Muscle layer of colon (tissue), 2 donors: ENCODE results near the gene PLA2G4A.

Experiments
- H3K27ac ChIP-seq: one replicate; pipeline ENCODE4 v1.7.0; 2013; ENCODE audit warnings: low read depth, mild to moderate bottlenecking, low read length, moderate library complexity
- H3K27me3 ChIP-seq, 2 donors: one replicate each; pipeline ENCODE4 v1.7.0; 2013; ENCODE audit warnings: low read length in 2 of 2, mild to moderate bottlenecking in 2 of 2; ENCODE audit not compliant: insufficient read depth in 2 of 2, control insufficient read depth in 1 of 2
- H3K36me3 ChIP-seq: one replicate; pipeline ENCODE4 v1.7.0; 2013; ENCODE audit warnings: mild to moderate bottlenecking, low read length; ENCODE audit not compliant: insufficient read depth
- H3K4me1 ChIP-seq: one replicate; pipeline ENCODE4 v1.7.0; 2013; ENCODE audit warnings: mild to moderate bottlenecking, low read length; ENCODE audit not compliant: insufficient read depth
- H3K4me3 ChIP-seq, 2 donors: one replicate each; pipeline ENCODE4 v1.7.0; 2013; ENCODE audit warnings: low read length in 2 of 2, low read depth in 1 of 2, mild to moderate bottlenecking in 1 of 2, moderate library complexity in 1 of 2
- H3K9ac ChIP-seq: one replicate; pipeline ENCODE4 v1.7.0; 2013; ENCODE audit warnings: low read length
- H3K9me3 ChIP-seq: one replicate; pipeline ENCODE4 v1.7.0; 2013; ENCODE audit warnings: mild to moderate bottlenecking, low read length
- donor health status: abdominal sarcoma.
- donor health status: Adenocarcinoma of cecum.

The PLA2G4A gene

DNA sequence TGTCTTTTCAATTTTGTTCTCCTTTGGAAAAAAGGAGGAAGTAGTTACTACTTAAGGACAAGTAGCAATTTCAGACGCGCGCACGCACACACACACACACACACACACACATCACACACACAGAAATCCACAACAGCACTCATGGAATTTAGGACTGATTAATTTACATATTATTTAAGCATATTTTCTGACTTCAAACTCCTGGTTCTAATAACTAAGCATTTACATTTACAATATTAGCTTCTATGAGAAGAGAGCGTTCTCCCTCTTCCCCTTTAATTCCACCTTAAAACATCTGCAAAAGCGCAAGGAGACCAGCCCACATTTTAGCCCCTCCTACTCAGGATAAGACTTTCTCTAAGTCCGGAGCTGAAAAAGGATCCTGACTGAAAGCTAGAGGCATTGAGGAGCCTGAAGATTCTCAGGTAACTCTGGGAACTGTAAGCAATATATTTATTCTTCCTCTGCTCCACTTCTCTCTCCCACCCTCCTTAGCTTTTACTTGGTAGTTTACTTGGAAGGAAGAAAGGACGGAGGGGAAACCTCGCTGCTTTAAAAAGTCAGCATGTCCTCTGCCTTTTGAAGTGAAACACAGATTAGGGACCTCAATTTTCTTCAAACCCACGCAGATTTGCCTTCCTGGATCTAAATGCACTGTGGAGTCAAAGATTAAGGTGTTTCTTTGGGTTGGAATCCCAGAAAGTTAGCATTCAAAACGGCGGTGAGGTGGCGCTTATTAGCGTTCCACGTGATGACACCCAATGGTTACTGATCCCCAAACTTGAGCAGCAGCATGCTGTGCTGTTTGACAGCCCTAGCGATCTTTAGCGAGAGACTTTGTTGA is at the start of gene PLA2G4A:
TSS of gene PLA2G4A (plus strand) at position 339 of the 844 bp plus-strand sequence. CDS start 25,406 bp downstream, outside the sequence.
- peaks cover 19% of the 10 kb centered on the region for H3K4me1 ChIP-seq
- peak within 1 kb of the TSS; percentile 43 for H3K27ac ChIP-seq
- peak within 1 kb of the TSS; percentile 75 to 95 for H3K4me3 ChIP-seq
- no peaks in the 10 kb centered on the region for H3K27me3 ChIP-seq
- H3K9me3 ChIP-seq: no peaks in the 10 kb centered on the region
- no peaks in the 10 kb centered on the region for H3K36me3 ChIP-seq
- H3K9ac ChIP-seq: peak within 1 kb of the TSS; percentile 82

DNA sequence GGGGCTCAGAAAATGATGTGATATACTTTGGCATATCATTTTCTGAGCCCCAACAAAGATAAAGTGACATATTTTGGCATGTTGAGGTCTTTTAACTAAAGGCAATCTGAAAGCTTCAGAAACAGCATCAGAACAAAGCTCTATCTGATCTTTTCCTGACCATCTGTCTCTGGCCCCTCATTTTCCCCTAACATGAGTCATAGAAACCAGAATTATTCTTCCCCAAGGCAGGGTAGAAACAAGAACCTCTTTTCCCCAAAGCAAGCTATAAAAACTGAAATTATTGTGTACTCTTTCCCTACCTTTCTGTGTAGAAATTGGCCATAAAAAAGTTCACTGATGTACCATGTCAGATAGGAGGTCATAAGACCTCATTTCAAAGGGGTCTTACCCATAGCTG is 48.7 kb upstream of the PLA2G4A start:
- H3K4me3 ChIP-seq: no peak overlapping the region
- no peaks in the 10 kb centered on the region for H3K27me3 ChIP-seq
- H3K36me3 ChIP-seq: no peaks in the 10 kb centered on the region

GRCh38 chr1:186781730-186782129 is 47.0 kb upstream of the PLA2G4A start:
- no peak overlapping the region for H3K27ac ChIP-seq
- no peaks in the 10 kb centered on the region for H3K9me3 ChIP-seq

More for the DNA sequence above, 48.7 kb upstream of the PLA2G4A start:
- Histone ChIP-seq H3K9ac (no peak overlapping the region), H3K9me3 (no peaks in the 10 kb centered on the region), H3K27ac (no peak overlapping the region), H3K4me1 (peaks cover under 1% of the 10 kb centered on the region)

DNA sequence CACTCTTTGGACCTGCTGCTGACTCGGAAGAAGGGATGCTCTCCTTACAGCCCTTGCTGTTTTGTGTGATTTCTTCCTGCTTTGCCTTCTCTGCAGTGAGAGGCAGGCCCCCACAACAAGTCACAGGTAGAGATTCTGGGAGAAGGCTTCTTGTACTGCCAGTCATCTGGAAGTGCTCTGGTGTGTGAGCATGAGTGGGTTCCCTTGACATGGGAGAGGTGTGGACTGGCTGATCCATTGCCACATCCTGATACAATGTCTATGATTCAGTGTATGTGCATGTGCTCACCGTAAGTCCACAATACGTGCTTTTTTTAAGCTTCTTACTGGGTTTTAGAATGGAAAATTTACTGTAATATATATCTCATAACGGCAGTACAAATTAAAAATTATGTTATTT is 46.0 kb upstream of the PLA2G4A start:
- Histone ChIP-seq H3K27me3 (no peaks in the 10 kb centered on the region), H3K27ac (peak overlapping the region; percentile 29), H3K36me3 (no peaks in the 10 kb centered on the region), H3K4me1 (no peaks in the 10 kb centered on the region), H3K9ac (no peak overlapping the region), H3K4me3 (no peak overlapping the region), H3K9me3 (no peaks in the 10 kb centered on the region)

More at GRCh38 chr1:186781730-186782129, 47.0 kb upstream of the PLA2G4A start:
- Histone ChIP-seq H3K9ac (no peak overlapping the region), H3K27me3 (no peaks in the 10 kb centered on the region), H3K4me1 (no peaks in the 10 kb centered on the region), H3K36me3 (no peaks in the 10 kb centered on the region), H3K4me3 (no peak overlapping the region)

- Histone ChIP-seq H3K9ac (no peak overlapping the region), H3K27ac (no peak overlapping the region)
Measured at GRCh38 chr1:186783193-186783592, 45.6 kb upstream of the PLA2G4A start.

GRCh38 chr1:186785503-186785902 is 43.2 kb upstream of the PLA2G4A start:
- no peaks in the 10 kb centered on the region for H3K36me3 ChIP-seq
- H3K4me3 ChIP-seq: no peak overlapping the region
- H3K27me3 ChIP-seq: no peaks in the 10 kb centered on the region
- no peak overlapping the region for H3K27ac ChIP-seq
- no peak overlapping the region for H3K9ac ChIP-seq
- no peaks in the 10 kb centered on the region for H3K9me3 ChIP-seq
- no peaks in the 10 kb centered on the region for H3K4me1 ChIP-seq

More at GRCh38 chr1:186783193-186783592, 45.6 kb upstream of the PLA2G4A start:
- no peak overlapping the region for H3K4me3 ChIP-seq
- no peaks in the 10 kb centered on the region for H3K4me1 ChIP-seq
- no peaks in the 10 kb centered on the region for H3K36me3 ChIP-seq
- H3K27me3 ChIP-seq: no peaks in the 10 kb centered on the region
- no peaks in the 10 kb centered on the region for H3K9me3 ChIP-seq

DNA sequence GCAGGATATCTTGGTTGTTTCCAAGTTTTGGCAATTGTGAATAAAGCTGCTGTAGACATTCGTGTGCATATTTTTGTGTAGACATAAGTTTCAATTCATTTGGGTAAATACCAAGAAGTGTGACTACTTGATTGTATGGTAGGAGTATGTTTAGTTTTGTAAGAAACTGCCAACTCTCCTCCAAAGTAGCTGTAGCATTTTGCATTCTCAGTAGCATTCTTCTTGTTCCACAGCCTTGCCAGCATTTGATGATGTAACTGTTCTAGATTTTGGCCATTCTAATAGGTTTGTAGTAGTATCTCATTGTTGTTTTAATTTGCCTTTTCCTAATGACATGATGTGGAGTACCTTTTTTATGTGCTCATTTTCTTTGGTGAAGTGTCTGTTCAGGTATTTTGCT is 38.6 kb upstream of the PLA2G4A start:
- Histone ChIP-seq H3K4me3 (no peak overlapping the region), H3K9ac (no peak overlapping the region), H3K27ac (no peak overlapping the region), H3K9me3 (no peaks in the 10 kb centered on the region), H3K27me3 (no peaks in the 10 kb centered on the region), H3K4me1 (no peaks in the 10 kb centered on the region), H3K36me3 (no peaks in the 10 kb centered on the region)

GRCh38 chr1:186792870-186793581 is 35.7 kb upstream of the PLA2G4A start:
- Histone ChIP-seq H3K27me3 (no peaks in the 10 kb centered on the region), H3K4me3 (no peak overlapping the region), H3K36me3 (no peaks in the 10 kb centered on the region), H3K27ac (no peak overlapping the region), H3K9me3 (no peaks in the 10 kb centered on the region), H3K9ac (no peak overlapping the region), H3K4me1 (no peaks in the 10 kb centered on the region)

- no peaks in the 10 kb centered on the region for H3K9me3 ChIP-seq
- H3K36me3 ChIP-seq: no peaks in the 10 kb centered on the region
- H3K4me3 ChIP-seq: no peak overlapping the region
- H3K4me1 ChIP-seq: no peaks in the 10 kb centered on the region
- H3K27me3 ChIP-seq: no peaks in the 10 kb centered on the region
- H3K9ac ChIP-seq: no peak overlapping the region
- no peak overlapping the region for H3K27ac ChIP-seq
Measured at GRCh38 chr1:186793582-186793927, 35.2 kb upstream of the PLA2G4A start.

GRCh38 chr1:186798960-186799688 is 29.6 kb upstream of the PLA2G4A start:
- Histone ChIP-seq H3K27me3 (no peaks in the 10 kb centered on the region), H3K36me3 (no peaks in the 10 kb centered on the region), H3K27ac (no peak overlapping the region), H3K4me3 (no peak overlapping the region), H3K9me3 (no peaks in the 10 kb centered on the region), H3K9ac (no peak overlapping the region), H3K4me1 (no peaks in the 10 kb centered on the region)

- no peak overlapping the region for H3K27ac ChIP-seq
- no peaks in the 10 kb centered on the region for H3K27me3 ChIP-seq
- no peak overlapping the region for H3K4me3 ChIP-seq
- H3K36me3 ChIP-seq: no peaks in the 10 kb centered on the region
- H3K9me3 ChIP-seq: no peaks in the 10 kb centered on the region
- no peak overlapping the region for H3K9ac ChIP-seq
- H3K4me1 ChIP-seq: no peaks in the 10 kb centered on the region
Measured at GRCh38 chr1:186799689-186800054, 29.1 kb upstream of the PLA2G4A start.
